NT2/D1 (cell line): ENCODE measurements around the gene AMPD2.

Experiments
- SUZ12 ChIP-seq: IDR thresholded peaks from 2 replicates; pipeline ENCODE4 v1.6.1; 2011; ENCODE audit not compliant: insufficient read length, insufficient read depth; ENCODE audit errors: extremely low read depth
- YY1 ChIP-seq: IDR thresholded peaks from 2 replicates; pipeline ENCODE4 v1.6.1; 2011; ENCODE audit not compliant: insufficient read length, insufficient read depth
- ZNF274 ChIP-seq: IDR thresholded peaks from 2 replicates; pipeline ENCODE4 v1.6.1; 2011; ENCODE audit warnings: mild to moderate bottlenecking, low read depth, low read length

DNA sequence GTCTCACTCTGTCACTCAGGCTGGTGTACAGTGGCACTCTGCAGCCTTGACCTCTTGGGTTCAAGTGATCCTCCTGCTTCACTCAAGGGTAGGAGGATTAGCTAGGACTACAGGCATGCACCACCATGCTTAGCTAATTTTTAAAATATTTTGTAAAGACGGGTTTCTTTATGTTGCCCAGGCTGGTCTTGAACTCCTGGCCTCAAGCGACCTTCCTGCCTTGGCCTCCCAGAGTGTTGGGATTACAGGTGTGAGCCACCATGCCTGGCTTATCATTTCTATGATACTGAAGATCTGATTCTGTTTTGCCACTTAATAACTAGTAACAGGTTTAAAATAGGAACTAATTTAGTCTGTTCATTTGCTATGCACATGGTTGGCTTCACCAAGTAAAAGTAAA lies 37.6 kb upstream of the AMPD2 start:
- TF ChIP-seq YY1 (no peak), ZNF274 (no peak), SUZ12 (no peak)
